ENCODE data around the gene NCAM1.

Gene NCAM1

GRCh38 chr11:113118104-113118503 is 156.9 kb downstream of the NCAM1 start:
- H3K36me3 Mint-ChIP-seq = no peaks in the 10 kb centered on the region
- no peak overlapping the region for H3K4me3 Mint-ChIP-seq
- H3K27me3 Mint-ChIP-seq = peaks cover 2% of the 10 kb centered on the region
- H3K9me3 Mint-ChIP-seq = no peaks in the 10 kb centered on the region
- H3K27ac Mint-ChIP-seq = no peak overlapping the region
- H3K4me1 Mint-ChIP-seq = no peaks in the 10 kb centered on the region

- Mint-ChIP-seq H3K27me3 (no peaks in the 10 kb centered on the region), H3K27ac (no peak overlapping the region), H3K36me3 (no peaks in the 10 kb centered on the region), H3K9me3 (no peaks in the 10 kb centered on the region), H3K4me3 (no peak overlapping the region), H3K4me1 (no peaks in the 10 kb centered on the region)
These were observed 157.9 kb downstream of the NCAM1 start for GRCh38 chr11:113119074-113119473.

GRCh38 chr11:113119966-113120736 is 158.9 kb downstream of the NCAM1 start:
- Mint-ChIP-seq H3K4me1 (no peaks in the 10 kb centered on the region), H3K9me3 (no peaks in the 10 kb centered on the region), H3K36me3 (no peaks in the 10 kb centered on the region), H3K27ac (no peak overlapping the region), H3K27me3 (no peaks in the 10 kb centered on the region), H3K4me3 (no peak overlapping the region)

- H3K27ac Mint-ChIP-seq = no peak overlapping the region
- H3K4me3 Mint-ChIP-seq = no peak overlapping the region
- H3K9me3 Mint-ChIP-seq = no peaks in the 10 kb centered on the region
- peaks cover 3% of the 10 kb centered on the region for H3K27me3 Mint-ChIP-seq
- no peaks in the 10 kb centered on the region for H3K36me3 Mint-ChIP-seq
- no peaks in the 10 kb centered on the region for H3K4me1 Mint-ChIP-seq
These were observed 160.5 kb downstream of the NCAM1 start for GRCh38 chr11:113121746-113122145.

GRCh38 chr11:113124006-113124405 is 162.8 kb downstream of the NCAM1 start:
- Mint-ChIP-seq H3K27me3 (peaks cover 3% of the 10 kb centered on the region), H3K4me3 (no peak overlapping the region), H3K9me3 (no peaks in the 10 kb centered on the region), H3K27ac (no peak overlapping the region), H3K36me3 (no peaks in the 10 kb centered on the region), H3K4me1 (no peaks in the 10 kb centered on the region)

- no peaks in the 10 kb centered on the region for H3K4me1 Mint-ChIP-seq
- H3K9me3 Mint-ChIP-seq = no peaks in the 10 kb centered on the region
- no peaks in the 10 kb centered on the region for H3K36me3 Mint-ChIP-seq
- no peak overlapping the region for H3K27ac Mint-ChIP-seq
- no peak overlapping the region for H3K4me3 Mint-ChIP-seq
- peaks cover 3% of the 10 kb centered on the region for H3K27me3 Mint-ChIP-seq
These were observed 163.4 kb downstream of the NCAM1 start for GRCh38 chr11:113124578-113124977.

GRCh38 chr11:113129261-113129992 is 168.2 kb downstream of the NCAM1 start:
- no peaks in the 10 kb centered on the region for H3K9me3 Mint-ChIP-seq

GRCh38 chr11:113131036-113131775 is 170.0 kb downstream of the NCAM1 start:
- H3K4me3 Mint-ChIP-seq = no peak overlapping the region
- peaks cover 6% of the 10 kb centered on the region for H3K27me3 Mint-ChIP-seq
- no peaks in the 10 kb centered on the region for H3K9me3 Mint-ChIP-seq
- H3K36me3 Mint-ChIP-seq = no peaks in the 10 kb centered on the region
- no peaks in the 10 kb centered on the region for H3K4me1 Mint-ChIP-seq
- no peak overlapping the region for H3K27ac Mint-ChIP-seq

More at GRCh38 chr11:113129261-113129992, 168.2 kb downstream of the NCAM1 start:
- Mint-ChIP-seq H3K27me3 (peaks cover 5% of the 10 kb centered on the region), H3K27ac (no peak overlapping the region), H3K4me3 (no peak overlapping the region), H3K4me1 (no peaks in the 10 kb centered on the region), H3K36me3 (no peaks in the 10 kb centered on the region)

- Mint-ChIP-seq H3K4me1 (no peaks in the 10 kb centered on the region), H3K9me3 (no peaks in the 10 kb centered on the region), H3K27me3 (peaks cover 12% of the 10 kb centered on the region), H3K27ac (no peak overlapping the region), H3K4me3 (no peak overlapping the region), H3K36me3 (no peaks in the 10 kb centered on the region)
These were observed 171.9 kb downstream of the NCAM1 start for GRCh38 chr11:113133071-113133470.

- H3K27ac Mint-ChIP-seq = no peak overlapping the region
- peaks cover 17% of the 10 kb centered on the region for H3K27me3 Mint-ChIP-seq
- H3K4me3 Mint-ChIP-seq = no peak overlapping the region
- H3K9me3 Mint-ChIP-seq = no peaks in the 10 kb centered on the region
- no peaks in the 10 kb centered on the region for H3K36me3 Mint-ChIP-seq
- H3K4me1 Mint-ChIP-seq = no peaks in the 10 kb centered on the region
These were observed 173.4 kb downstream of the NCAM1 start for GRCh38 chr11:113134626-113135025.

- Mint-ChIP-seq H3K27ac (no peak overlapping the region), H3K27me3 (peaks cover 26% of the 10 kb centered on the region), H3K4me3 (no peak overlapping the region), H3K36me3 (no peaks in the 10 kb centered on the region), H3K9me3 (no peaks in the 10 kb centered on the region), H3K4me1 (no peaks in the 10 kb centered on the region)
These were observed 176.7 kb downstream of the NCAM1 start for GRCh38 chr11:113137713-113138529.

- H3K9me3 Mint-ChIP-seq = no peaks in the 10 kb centered on the region
- no peak overlapping the region for H3K4me3 Mint-ChIP-seq
- no peak overlapping the region for H3K27ac Mint-ChIP-seq
- H3K27me3 Mint-ChIP-seq = peaks cover 28% of the 10 kb centered on the region
- H3K4me1 Mint-ChIP-seq = no peaks in the 10 kb centered on the region
- H3K36me3 Mint-ChIP-seq = no peaks in the 10 kb centered on the region
These were observed 177.5 kb downstream of the NCAM1 start for GRCh38 chr11:113138731-113139130.

GRCh38 chr11:113141010-113141409 is 179.8 kb downstream of the NCAM1 start:
- Mint-ChIP-seq H3K9me3 (no peaks in the 10 kb centered on the region), H3K27me3 (peaks cover 28% of the 10 kb centered on the region), H3K27ac (no peak overlapping the region), H3K36me3 (no peaks in the 10 kb centered on the region), H3K4me3 (no peak overlapping the region), H3K4me1 (no peaks in the 10 kb centered on the region)

- Mint-ChIP-seq H3K4me1 (no peaks in the 10 kb centered on the region), H3K27ac (no peak overlapping the region), H3K9me3 (no peaks in the 10 kb centered on the region)
These were observed 181.3 kb downstream of the NCAM1 start for GRCh38 chr11:113142508-113142907.

GRCh38 chr11:113147249-113147648 is 186.0 kb downstream of the NCAM1 start:
- H3K36me3 Mint-ChIP-seq = no peaks in the 10 kb centered on the region

More at GRCh38 chr11:113142508-113142907, 181.3 kb downstream of the NCAM1 start:
- Mint-ChIP-seq H3K27me3 (peaks cover 24% of the 10 kb centered on the region), H3K4me3 (no peak overlapping the region), H3K36me3 (no peaks in the 10 kb centered on the region)

More at GRCh38 chr11:113147249-113147648, 186.0 kb downstream of the NCAM1 start:
- Mint-ChIP-seq H3K4me1 (no peaks in the 10 kb centered on the region), H3K27me3 (peaks cover 13% of the 10 kb centered on the region), H3K4me3 (no peak overlapping the region), H3K27ac (no peak overlapping the region), H3K9me3 (no peaks in the 10 kb centered on the region)

Measured in activated naive CD4-positive, alpha-beta T cell treated with anti-CD3 and anti-CD28 coated beads, Interleukin-2, amount 50 U/mL, for 24 hours (primary cell).